Brain microvascular endothelial cell (primary cell): ENCODE data around the gene PMCH.

Experiments used
- DNase-seq: peaks from one replicate; pipeline ENCODE4 v3.0.0-alpha.2; 2020
- H3K27ac ChIP-seq: fragments of 250-450 bp; sonication (Bioruptor Pico); 2 replicates; pipeline ENCODE4 v1.5.1; 2020; ENCODE audit warnings: mild to moderate bottlenecking, moderate library complexity
- H3K27me3 ChIP-seq: fragments of 250-450 bp; sonication (Bioruptor Pico); replicated peaks from 2 replicates; pipeline ENCODE4 v1.5.1; 2020; ENCODE audit warnings: mild to moderate bottlenecking
- H3K36me3 ChIP-seq: fragments of 250-450 bp; sonication (Bioruptor Pico); replicated peaks from 2 replicates; pipeline ENCODE4 v1.5.1; 2020; ENCODE audit warnings: mild to moderate bottlenecking
- H3K4me3 ChIP-seq: 2 replicates; pipeline ENCODE4 v1.5.1; 2011; ENCODE audit warnings: low read depth, mild to moderate bottlenecking, control low read depth, low read length, moderate library complexity
- CTCF ChIP-seq: IDR thresholded peaks from 2 replicates; pipeline ENCODE4 v1.5.1; 2011; ENCODE audit warnings: low read depth, mild to moderate bottlenecking, moderate library complexity, low read length, control low read depth, inconsistent platforms; ENCODE audit errors: missing control alignments
- in situ Hi-C: cut with HindIII; loops from 2 replicates; pipeline ENCODE4 v1.10.0; 2017; ENCODE audit warnings: low sequenced_read_pairs, low pct_ligation_motif_present

PMCH gene

GRCh38 chr12:102195826-102196225 is 1.8 kb downstream of the PMCH start:
- Histone ChIP-seq H3K36me3 (no peaks in the 10 kb centered on the region), H3K4me3 (no peak overlapping the region), H3K27ac (no peak overlapping the region), H3K27me3 (no peaks in the 10 kb centered on the region)
- TF ChIP-seq CTCF, result no peak
- in situ Hi-C loops, result no loop called here
- no peak for DNase-seq

- in situ Hi-C loops, result no loop called here
- Histone ChIP-seq H3K4me3 (no peak overlapping the region), H3K27me3 (no peaks in the 10 kb centered on the region), H3K36me3 (no peaks in the 10 kb centered on the region), H3K27ac (no peak overlapping the region)
- TF ChIP-seq CTCF, result no peak
- no peak for DNase-seq
Measured at GRCh38 chr12:102182635-102183034, 15.0 kb downstream of the PMCH start.

- no peak overlapping the region for H3K27ac ChIP-seq
Measured at GRCh38 chr12:102174761-102175160, 22.9 kb downstream of the PMCH start.

GRCh38 chr12:102174117-102174516 is 23.5 kb downstream of the PMCH start:
- Histone ChIP-seq H3K27me3 (no peaks in the 10 kb centered on the region), H3K36me3 (no peaks in the 10 kb centered on the region), H3K4me3 (no peak overlapping the region), H3K27ac (no peak overlapping the region)
- no peak for DNase-seq
- no peak for TF ChIP-seq CTCF
- in situ Hi-C loops, result no loop called here

More at GRCh38 chr12:102174761-102175160, 22.9 kb downstream of the PMCH start:
- in situ Hi-C loops, result no loop called here
- H3K27me3 ChIP-seq, result no peaks in the 10 kb centered on the region
- no peaks in the 10 kb centered on the region for H3K36me3 ChIP-seq
- no peak overlapping the region for H3K4me3 ChIP-seq
- no peak for TF ChIP-seq CTCF
- DNase-seq, result no peak

- TF ChIP-seq CTCF, result no peak
- in situ Hi-C loops, result no loop called here
- peak; percentile 62 for DNase-seq
Measured at GRCh38 chr12:102172436-102172835, 25.2 kb downstream of the PMCH start.

GRCh38 chr12:102171951-102172350 is 25.7 kb downstream of the PMCH start:
- H3K4me3 ChIP-seq, result no peak overlapping the region
- peak overlapping the region; percentile 37 for H3K27ac ChIP-seq
- no peaks in the 10 kb centered on the region for H3K27me3 ChIP-seq
- no peak for DNase-seq
- no peaks in the 10 kb centered on the region for H3K36me3 ChIP-seq
- in situ Hi-C loops, result no loop called here
- no peak for TF ChIP-seq CTCF

More at GRCh38 chr12:102172436-102172835, 25.2 kb downstream of the PMCH start:
- Histone ChIP-seq H3K27ac (peak overlapping the region; percentile 37), H3K36me3 (no peaks in the 10 kb centered on the region), H3K4me3 (no peak overlapping the region), H3K27me3 (no peaks in the 10 kb centered on the region)
